GM18511 (cell line): Measurements from ENCODE around the gene KCNJ6.
"Not testable (repeated sequence)": the region's sequence is repeated elsewhere in the genome, so short reads cannot be mapped to it uniquely, and the experiment has no call there.

ENCODE experiments used
- ATAC-seq: cut with Tn5 transposase; IDR thresholded peaks from one replicate; pipeline ENCODE4 v1.9.1; 2021; ENCODE audit warnings: mild to moderate bottlenecking, moderate library complexity; ENCODE audit not compliant: unreplicated experiment

KCNJ6 gene

GRCh38 chr21:37916310-37917051 is at the start of gene KCNJ6:
KCNJ6 (minus strand) TSS chr21:37916457; CDS start chr21:37840682, 75,775 bp downstream.
- no peak for ATAC-seq

GRCh38 chr21:37965088-37965805 is 49.0 kb upstream of the KCNJ6 start:
- no peak for ATAC-seq

GRCh38 chr21:37958537-37958936 is 42.3 kb upstream of the KCNJ6 start:
- no peak for ATAC-seq

GRCh38 chr21:37956772-37957171 is 40.5 kb upstream of the KCNJ6 start:
- ATAC-seq = no peak

GRCh38 chr21:37945036-37945435 is 28.8 kb upstream of the KCNJ6 start:
- no peak for ATAC-seq

GRCh38 chr21:37944496-37944895 is 28.2 kb upstream of the KCNJ6 start:
- no peak for ATAC-seq

- no peak for ATAC-seq
Measured at GRCh38 chr21:37940691-37941090, 24.4 kb upstream of the KCNJ6 start.

GRCh38 chr21:37939838-37940237 is 23.6 kb upstream of the KCNJ6 start:
- no peak for ATAC-seq

GRCh38 chr21:37939251-37939650 is 23.0 kb upstream of the KCNJ6 start:
- ATAC-seq = no peak

GRCh38 chr21:37937668-37938067 is 21.4 kb upstream of the KCNJ6 start:
- no peak for ATAC-seq

- no peak for ATAC-seq
Measured at GRCh38 chr21:37936010-37936785, 19.9 kb upstream of the KCNJ6 start.

- no peak for ATAC-seq
Measured at GRCh38 chr21:37932936-37933335, 16.7 kb upstream of the KCNJ6 start.

GRCh38 chr21:37927711-37928110 is 11.5 kb upstream of the KCNJ6 start:
- no peak for ATAC-seq

- no peak for ATAC-seq
Measured at GRCh38 chr21:37921091-37921490, 4.8 kb upstream of the KCNJ6 start.

- not testable (repeated sequence) for ATAC-seq
Measured at GRCh38 chr21:37920302-37920701, 4.0 kb upstream of the KCNJ6 start.

- no peak for ATAC-seq
Measured at GRCh38 chr21:37917612-37918011, 1.4 kb upstream of the KCNJ6 start.

GRCh38 chr21:37915941-37916309 is 332 bp downstream of the KCNJ6 start:
- no peak for ATAC-seq

GRCh38 chr21:37915497-37915911 is 753 bp downstream of the KCNJ6 start:
- ATAC-seq = no peak

GRCh38 chr21:37912616-37913015 is 3.6 kb downstream of the KCNJ6 start:
- ATAC-seq = no peak

- no peak for ATAC-seq
Measured at GRCh38 chr21:37909936-37910335, 6.3 kb downstream of the KCNJ6 start.

GRCh38 chr21:37908691-37909090 is 7.6 kb downstream of the KCNJ6 start:
- ATAC-seq = no peak

- no peak for ATAC-seq
Measured at GRCh38 chr21:37907076-37907475, 9.2 kb downstream of the KCNJ6 start.
